ENCODE data around the gene COQ2. TPM values are rescaled to one million over a fixed set of nuclear protein-coding genes. Genes with fewer than 3 reads are reported as not detected.

COQ2 gene
- total RNA-seq, 4 donors from 2014 or later: 3.2 to 22.6 (median 9.5) TPM

GRCh38 chr4:83247415-83248357 is 36.9 kb downstream of the COQ2 start:
- Histone ChIP-seq H3K4me3 (no peak overlapping the region), H3K9me3 (no peaks in the 10 kb centered on the region), H3K36me3 (no peaks in the 10 kb centered on the region), H3K27ac (no peak overlapping the region), H3K27me3 (no peaks in the 10 kb centered on the region), H3K4me1 (no peaks in the 10 kb centered on the region)
- intact Hi-C loops (cut with DNase I; ENCODE audit: low total_unique reads): no loop called here
- no peak for DNase-seq
- no peak for TF ChIP-seq CTCF (IDR thresholded peaks at IDR 0.05)
- no peak for TF ChIP-seq POLR2A (IDR thresholded peaks at IDR 0.05)

- intact Hi-C loops (cut with DNase I; ENCODE audit: low total_unique reads): no loop called here
- TF ChIP-seq CTCF (IDR thresholded peaks at IDR 0.05) (no peak), POLR2A (IDR thresholded peaks at IDR 0.05) (no peak)
- DNase-seq: no peak
These were observed 43.5 kb downstream of the COQ2 start for GRCh38 chr4:83241132-83241531.

GRCh38 chr4:83240379-83240875 is 44.2 kb downstream of the COQ2 start:
- DNase-seq: no peak
- Histone ChIP-seq H3K4me3 (no peak overlapping the region), H3K4me1 (no peaks in the 10 kb centered on the region), H3K36me3 (no peaks in the 10 kb centered on the region), H3K27me3 (no peaks in the 10 kb centered on the region), H3K27ac (no peak overlapping the region), H3K9me3 (no peaks in the 10 kb centered on the region)
- TF ChIP-seq CTCF (IDR thresholded peaks at IDR 0.05): no peak
- TF ChIP-seq POLR2A (IDR thresholded peaks at IDR 0.05): no peak
- intact Hi-C loops (cut with DNase I; ENCODE audit: low total_unique reads): no loop called here

More at GRCh38 chr4:83241132-83241531, 43.5 kb downstream of the COQ2 start:
- no peak overlapping the region for H3K4me3 ChIP-seq
- H3K27me3 ChIP-seq: no peaks in the 10 kb centered on the region
- H3K4me1 ChIP-seq: no peaks in the 10 kb centered on the region
- no peaks in the 10 kb centered on the region for H3K36me3 ChIP-seq
- H3K9me3 ChIP-seq: no peaks in the 10 kb centered on the region
- no peak overlapping the region for H3K27ac ChIP-seq

GRCh38 chr4:83238393-83239248 is 46.0 kb downstream of the COQ2 start:
- no peaks in the 10 kb centered on the region for H3K9me3 ChIP-seq
- no peaks in the 10 kb centered on the region for H3K36me3 ChIP-seq
- no peaks in the 10 kb centered on the region for H3K4me1 ChIP-seq
- no peak for DNase-seq
- H3K27me3 ChIP-seq: no peaks in the 10 kb centered on the region
- intact Hi-C loops (cut with DNase I; ENCODE audit: low total_unique reads): no loop called here
- H3K27ac ChIP-seq: no peak overlapping the region
- no peak overlapping the region for H3K4me3 ChIP-seq
- TF ChIP-seq POLR2A (IDR thresholded peaks at IDR 0.05): no peak
- TF ChIP-seq CTCF (IDR thresholded peaks at IDR 0.05): no peak
